ENCODE measurements around the gene SEPTIN12. TPM values are rescaled to one million over a fixed set of nuclear protein-coding genes. Genes with fewer than 3 reads are reported as not detected.
"Not testable (repeated sequence)": the region's sequence is repeated elsewhere in the genome, so short reads cannot be mapped to it uniquely, and the experiment has no call there.

The SEPTIN12 gene
- total RNA-seq, 4 donors from 2014 or later = 0.54 TPM; not detected in 3

DNA sequence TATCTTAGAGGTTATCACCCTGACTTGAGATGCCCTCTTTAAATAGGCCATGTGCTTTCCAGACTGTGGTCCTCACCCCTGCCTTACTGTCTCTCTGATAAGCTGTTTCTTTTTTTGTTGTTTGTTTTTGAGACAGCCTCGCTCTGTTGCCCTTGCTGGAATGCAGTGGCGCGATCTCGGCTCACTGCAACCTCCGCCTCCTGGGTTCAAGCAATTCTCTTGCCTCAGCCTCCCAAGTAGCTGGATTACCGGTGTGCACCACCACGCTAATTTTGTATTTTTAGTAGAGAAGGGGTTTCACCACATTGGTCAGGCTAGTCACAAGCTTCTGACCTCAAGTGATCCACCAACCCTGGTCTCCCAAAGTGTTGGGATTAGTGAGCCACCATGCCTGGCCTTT, 765 bp upstream of the SEPTIN12 start:
- no peaks in the 10 kb centered on the region for H3K9me3 ChIP-seq
- H3K4me3 ChIP-seq (replicated peaks in 1 of 3) = no peak overlapping the region
- no peak for DNase-seq
- intact Hi-C loops (cut with DNase I) = no loop called here
- TF ChIP-seq, protein P1, sequence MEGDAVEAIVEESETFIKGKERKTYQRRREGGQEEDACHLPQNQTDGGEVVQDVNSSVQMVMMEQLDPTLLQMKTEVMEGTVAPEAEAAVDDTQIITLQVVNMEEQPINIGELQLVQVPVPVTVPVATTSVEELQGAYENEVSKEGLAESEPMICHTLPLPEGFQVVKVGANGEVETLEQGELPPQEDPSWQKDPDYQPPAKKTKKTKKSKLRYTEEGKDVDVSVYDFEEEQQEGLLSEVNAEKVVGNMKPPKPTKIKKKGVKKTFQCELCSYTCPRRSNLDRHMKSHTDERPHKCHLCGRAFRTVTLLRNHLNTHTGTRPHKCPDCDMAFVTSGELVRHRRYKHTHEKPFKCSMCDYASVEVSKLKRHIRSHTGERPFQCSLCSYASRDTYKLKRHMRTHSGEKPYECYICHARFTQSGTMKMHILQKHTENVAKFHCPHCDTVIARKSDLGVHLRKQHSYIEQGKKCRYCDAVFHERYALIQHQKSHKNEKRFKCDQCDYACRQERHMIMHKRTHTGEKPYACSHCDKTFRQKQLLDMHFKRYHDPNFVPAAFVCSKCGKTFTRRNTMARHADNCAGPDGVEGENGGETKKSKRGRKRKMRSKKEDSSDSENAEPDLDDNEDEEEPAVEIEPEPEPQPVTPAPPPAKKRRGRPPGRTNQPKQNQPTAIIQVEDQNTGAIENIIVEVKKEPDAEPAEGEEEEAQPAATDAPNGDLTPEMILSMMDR (IDR thresholded peaks at IDR 0.05) = no peak
- TF ChIP-seq POLR2A (IDR thresholded peaks at IDR 0.05) = no peak
- no peaks in the 10 kb centered on the region for H3K4me1 ChIP-seq
- WGBS, 2 donors = 80 to 87% methylated on average over 7 of the region's 7 CpGs
- no peaks in the 10 kb centered on the region for H3K27me3 ChIP-seq
- H3K36me3 ChIP-seq = no peaks in the 10 kb centered on the region
- H3K27ac ChIP-seq = no peak overlapping the region

DNA sequence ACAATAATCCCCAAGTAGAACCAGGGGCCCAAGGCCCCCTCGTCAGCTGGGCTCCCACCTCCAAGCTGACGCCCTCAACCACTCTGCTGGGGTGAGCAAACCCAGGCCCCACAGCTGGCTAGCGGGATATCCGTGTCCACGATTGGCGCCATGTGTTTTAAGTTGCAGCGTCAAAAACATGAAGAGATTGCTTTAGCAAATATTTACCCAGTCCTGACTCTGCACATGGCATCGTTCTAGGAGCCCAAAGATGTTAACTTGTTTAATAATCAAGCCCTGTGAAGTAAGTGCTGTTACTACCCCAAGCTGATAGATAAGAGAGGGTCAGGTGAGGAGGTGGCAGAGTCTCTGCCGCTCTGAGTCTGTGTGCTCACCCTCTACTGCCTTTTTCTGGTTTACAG, 344 bp upstream of the SEPTIN12 start:
- Histone ChIP-seq H3K4me3 (replicated peaks in 1 of 3) (no peak overlapping the region), H3K27me3 (no peaks in the 10 kb centered on the region), H3K27ac (no peak overlapping the region), H3K36me3 (no peaks in the 10 kb centered on the region), H3K9me3 (no peaks in the 10 kb centered on the region), H3K4me1 (no peaks in the 10 kb centered on the region)
- 66 to 71% methylated on average over 8 to 9 of the region's 9 CpGs for WGBS, 2 donors
- DNase-seq = no peak
- TF ChIP-seq, protein P1 (IDR thresholded peaks at IDR 0.05) = no peak
- TF ChIP-seq POLR2A (IDR thresholded peaks at IDR 0.05) = no peak
- intact Hi-C loops (cut with DNase I) = no loop called here

DNA sequence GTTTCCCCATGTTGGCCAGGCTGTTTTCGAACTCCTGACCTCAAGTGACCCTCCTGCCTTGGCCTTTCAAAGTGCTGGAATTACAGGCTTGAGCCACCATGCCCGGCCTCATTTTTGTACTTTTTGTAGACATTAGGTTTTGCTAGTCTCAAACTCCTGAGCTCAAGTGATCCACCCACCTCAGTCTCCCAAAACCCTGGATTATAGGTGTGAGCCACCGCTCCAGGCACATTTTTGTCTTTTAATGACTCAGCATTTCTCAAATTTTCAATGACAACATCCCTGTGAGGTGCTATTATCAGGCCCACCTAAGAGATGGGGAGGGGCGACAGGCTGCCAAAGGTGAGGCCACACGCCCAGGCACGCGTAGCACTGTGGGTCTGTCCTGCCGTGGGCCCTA, 1.1 kb downstream of the SEPTIN12 start:
- no peaks in the 10 kb centered on the region for H3K9me3 ChIP-seq
- H3K4me1 ChIP-seq = no peaks in the 10 kb centered on the region
- H3K4me3 ChIP-seq (replicated peaks in 1 of 3) = no peak overlapping the region
- H3K36me3 ChIP-seq = no peaks in the 10 kb centered on the region
- no peaks in the 10 kb centered on the region for H3K27me3 ChIP-seq
- TF ChIP-seq, protein P1 (IDR thresholded peaks at IDR 0.05) = no peak
- no peak for TF ChIP-seq POLR2A (IDR thresholded peaks at IDR 0.05)
- 90 to 98% methylated on average over 8 of the region's 8 CpGs for WGBS, 2 donors
- intact Hi-C loops (cut with DNase I) = no loop called here
- no peak overlapping the region for H3K27ac ChIP-seq
- no peak for DNase-seq

DNA sequence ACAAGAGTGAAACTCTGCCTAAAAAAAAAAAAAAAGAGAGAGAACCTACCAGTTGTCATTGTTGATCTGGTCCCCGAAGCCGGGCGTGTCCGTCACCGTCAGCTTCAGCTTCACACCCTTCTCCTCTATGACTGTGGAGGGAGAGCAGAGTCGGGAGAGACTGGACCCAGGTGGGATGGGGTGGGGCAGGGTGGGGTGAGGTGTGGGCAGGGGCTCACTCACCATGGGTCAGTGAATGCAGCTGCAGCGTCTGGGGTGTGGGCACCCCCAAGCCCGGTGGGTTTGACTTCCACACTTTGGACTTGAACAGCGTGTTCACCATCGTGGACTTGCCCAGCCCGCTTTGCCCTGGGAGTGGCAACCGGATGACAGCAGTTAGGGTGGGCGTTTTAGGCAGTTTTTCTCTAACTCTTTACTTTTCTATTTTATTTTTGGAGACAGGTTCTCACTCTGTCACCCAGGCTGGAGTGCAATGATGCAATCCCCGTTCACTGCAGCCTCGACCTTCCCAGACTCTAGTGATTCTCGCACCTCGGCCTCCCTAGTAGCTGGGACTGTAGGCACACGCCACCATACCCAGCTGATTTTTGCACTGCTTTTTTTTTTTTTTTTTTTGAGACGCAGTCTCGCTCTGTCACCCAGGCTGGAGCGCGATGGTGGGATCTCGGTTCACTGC, 2.2 kb downstream of the SEPTIN12 start:
- DNase-seq = no peak
- Histone ChIP-seq H3K27ac (no peak overlapping the region), H3K4me1 (no peaks in the 10 kb centered on the region), H3K36me3 (no peaks in the 10 kb centered on the region), H3K4me3 (replicated peaks in 1 of 3) (no peak overlapping the region), H3K27me3 (no peaks in the 10 kb centered on the region), H3K9me3 (no peaks in the 10 kb centered on the region)
- WGBS, 2 donors = 92 to 93% methylated on average over 23 of the region's 23 CpGs
- intact Hi-C loops (cut with DNase I) = no loop called here
- TF ChIP-seq, protein P1 (IDR thresholded peaks at IDR 0.05) = no peak
- no peak for TF ChIP-seq POLR2A (IDR thresholded peaks at IDR 0.05)

DNA sequence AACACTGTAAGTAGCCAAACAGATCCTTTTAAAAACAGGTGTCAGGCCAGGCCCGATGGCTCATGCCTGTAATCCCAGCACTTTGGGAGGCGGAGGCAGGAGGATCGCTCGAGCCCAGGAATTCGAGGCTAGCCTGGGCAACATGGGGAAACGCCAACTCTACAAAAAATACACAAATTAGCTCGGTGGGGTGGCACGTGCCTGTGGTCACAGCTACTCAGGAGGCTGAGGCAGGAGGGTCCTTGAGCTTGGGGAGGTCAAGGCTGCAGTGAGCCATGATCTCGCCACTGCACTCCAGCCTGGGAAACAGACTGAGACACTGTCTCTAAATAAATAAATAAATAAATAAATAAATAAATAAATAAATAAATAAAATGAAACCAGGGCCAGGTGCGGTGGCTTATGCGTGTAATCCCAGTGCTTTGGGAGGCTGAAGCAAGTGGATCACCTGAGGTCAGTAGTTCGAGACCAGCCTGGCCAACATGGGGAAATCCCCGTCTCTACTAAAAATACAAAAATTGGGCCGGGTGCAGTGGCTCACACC, 3.6 kb downstream of the SEPTIN12 start:
- H3K36me3 ChIP-seq; H3K27ac ChIP-seq; H3K4me1 ChIP-seq; H3K4me3 ChIP-seq (replicated peaks in 1 of 3); DNase-seq; H3K27me3 ChIP-seq; intact Hi-C loops (cut with DNase I); H3K9me3 ChIP-seq: not testable (repeated sequence)
- 82% methylated on average over 14 of the region's 14 CpGs for WGBS, 2 donors

Data from thyroid gland (tissue), 4 donors.